Right ventricle myocardium inferior (tissue), 1 donor: ENCODE data around the gene SHC1. TPM values are rescaled to one million over a fixed set of nuclear protein-coding genes. Genes with fewer than 3 reads are reported as not detected.
A peak's percentile ranks its signal among the peaks of the same experiment; 100 is the strongest.

Source experiments
- ATAC-seq: fragments of 200-7000 bp; cut with Tn5 transposase; one replicate; pipeline ENCODE4 v1.9.1; 2020; ENCODE audit warnings: mild to moderate bottlenecking, moderate library complexity
- DNase-seq: peaks from one replicate; pipeline ENCODE4 v3.0.0; 2021; ENCODE audit errors: missing footprints
- intact Hi-C: fragments of 100-400 bp; cut with DNase I; formaldehyde crosslinking; loops from one replicate; pipeline ENCODE4 v1.11.0; 2022
- total RNA-seq: library from RNA; stranded (reverse); fragmentation: NEBNext Ultra II Directional; extraction: Animal tissue kit (Norgen Biotek cat#: 25700); gene quantifications from one replicate; pipeline ENCODE4 v1.2.1, GENCODE V29; 2021
- donor health status: DM: no; HTN: yes; CAD: no; lungs with severe emphysema.

SHC1 gene
- total RNA-seq, 1 donor from 2014 or later, result 60.4 TPM

DNA sequence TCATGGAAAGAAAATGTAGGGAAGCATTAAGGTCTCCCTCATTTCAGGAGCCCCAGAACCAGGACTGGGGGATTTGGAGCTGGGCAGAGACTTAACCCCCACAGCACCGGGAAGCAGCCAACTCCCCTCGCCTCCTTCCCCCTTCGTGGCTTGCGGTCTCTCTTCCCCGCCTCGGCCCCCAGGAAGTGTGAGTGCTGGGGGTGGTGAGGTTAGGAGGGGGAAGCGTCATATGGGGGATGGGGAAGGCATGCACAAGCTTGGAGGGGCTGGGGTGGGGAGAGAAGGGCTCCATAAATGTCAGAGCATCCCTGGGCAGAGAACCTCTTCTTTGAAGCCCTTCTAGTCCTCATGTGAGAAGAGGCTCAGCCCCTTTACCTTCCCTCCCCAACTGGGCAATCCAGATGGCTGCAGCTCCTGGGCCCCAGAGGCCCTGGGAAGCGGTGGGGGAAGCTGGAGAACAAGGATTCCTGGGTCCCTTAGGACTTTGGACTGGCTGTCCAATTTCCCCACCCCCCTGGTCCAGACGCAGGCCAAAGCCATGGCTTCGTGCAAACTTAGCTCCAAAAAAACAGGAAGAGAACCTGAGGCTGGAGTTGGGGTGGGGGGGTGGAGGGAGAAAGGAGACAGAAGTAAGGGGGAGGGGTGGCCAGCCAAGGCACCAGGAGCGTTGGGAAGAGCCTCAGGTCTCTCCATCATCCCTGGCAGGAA is 39.8 kb upstream of the SHC1 start:
- intact Hi-C loops, result no loop called here
- ATAC-seq, result no peak
- DNase-seq, result peak; percentile 40

DNA sequence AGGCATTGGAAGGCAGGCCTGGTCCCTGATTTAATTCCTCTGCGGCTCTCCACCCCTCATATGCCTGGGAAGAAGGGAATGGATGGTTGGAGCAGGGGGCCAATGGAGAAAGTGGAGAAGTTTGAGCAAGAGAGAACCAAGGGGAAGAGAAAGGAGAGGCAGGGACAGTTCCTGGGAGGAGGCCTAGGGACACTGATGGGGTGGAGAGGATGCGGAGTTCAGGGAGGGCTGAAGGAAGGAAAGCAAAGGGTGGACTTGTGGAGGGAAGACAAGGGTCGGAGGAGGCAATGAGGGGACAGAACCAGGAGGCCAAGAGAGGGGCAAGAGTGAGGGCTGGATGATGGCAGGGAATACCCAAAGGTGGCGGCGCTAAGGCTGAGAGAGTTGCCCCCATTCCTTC is 39.2 kb upstream of the SHC1 start:
- ATAC-seq (no peak), DNase-seq (no peak)
- intact Hi-C loops, result no loop called here

DNA sequence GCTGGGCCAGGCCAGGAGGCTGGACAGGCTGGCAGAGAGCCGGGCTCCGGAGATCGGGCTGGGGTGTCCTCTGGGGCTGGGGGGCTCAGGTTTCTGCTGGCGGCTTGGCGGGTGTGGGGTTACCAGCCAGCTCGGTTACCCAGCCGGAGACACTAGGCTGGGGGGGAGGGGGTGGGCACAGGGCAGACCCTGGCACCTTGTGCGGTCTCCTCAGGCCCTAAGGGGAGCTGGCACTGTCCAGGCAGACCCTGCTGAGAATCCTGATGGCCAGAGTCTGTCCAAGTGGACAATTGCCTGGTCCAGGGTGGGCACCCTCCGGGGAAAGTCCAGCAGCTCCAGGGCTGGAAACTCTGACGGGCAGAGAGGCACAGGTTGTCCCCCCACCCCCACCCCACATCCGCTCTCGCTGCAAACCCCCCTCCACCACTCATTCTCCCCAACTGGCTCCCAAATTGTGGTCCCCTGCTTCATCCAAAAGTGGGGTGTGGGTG is 38.7 kb upstream of the SHC1 start:
- intact Hi-C loops, result no loop called here
- peak; percentile 17 for DNase-seq
- no peak for ATAC-seq

DNA sequence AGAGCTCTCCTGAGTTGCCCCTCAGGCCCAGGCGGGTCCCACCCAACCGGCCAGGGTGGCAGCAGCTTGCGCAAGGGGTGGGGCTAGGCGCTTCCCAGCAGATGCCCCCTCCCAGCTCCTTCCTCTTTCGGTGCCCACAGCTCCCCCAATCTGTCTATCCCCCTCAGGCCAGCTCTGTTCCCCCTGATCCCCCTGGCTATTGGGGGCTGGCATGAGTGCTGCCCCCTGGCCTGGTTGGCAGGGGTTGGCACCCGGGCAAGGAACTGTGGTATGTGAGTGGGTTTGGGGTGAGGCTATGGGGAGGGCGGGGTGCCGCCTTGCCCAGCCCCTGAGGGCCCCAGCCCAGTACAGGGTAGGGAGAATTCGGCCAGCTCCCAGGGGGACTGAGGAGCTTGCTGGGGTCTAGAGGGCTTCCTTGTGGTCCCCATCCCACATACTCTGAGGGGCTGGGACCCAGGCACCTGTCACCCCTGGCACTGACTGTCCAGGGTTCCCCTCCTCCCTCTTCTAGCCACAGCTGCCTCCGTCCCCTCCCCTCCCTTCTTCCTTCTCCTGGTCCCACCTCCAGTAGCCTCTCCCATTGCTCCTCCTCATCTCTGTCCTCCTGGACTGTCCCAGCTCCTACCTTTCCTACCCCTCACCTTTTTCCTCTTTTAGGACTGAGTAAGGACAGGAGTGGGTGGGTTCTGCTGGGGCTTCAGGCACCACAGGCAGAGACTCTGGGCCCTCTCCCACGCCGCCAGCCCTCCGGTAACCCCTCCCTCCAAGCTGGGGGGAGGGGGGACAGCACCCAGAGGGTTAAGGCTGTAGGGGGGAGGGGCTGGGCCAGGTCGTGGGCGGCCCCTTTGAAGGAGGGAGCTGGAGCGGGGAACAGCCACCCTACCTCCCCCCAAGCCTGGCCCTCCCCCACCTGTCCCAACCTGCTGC is 37.7 kb upstream of the SHC1 start:
- DNase-seq (peak; percentile 73), ATAC-seq (no peak)
- intact Hi-C loops, result no loop called here

DNA sequence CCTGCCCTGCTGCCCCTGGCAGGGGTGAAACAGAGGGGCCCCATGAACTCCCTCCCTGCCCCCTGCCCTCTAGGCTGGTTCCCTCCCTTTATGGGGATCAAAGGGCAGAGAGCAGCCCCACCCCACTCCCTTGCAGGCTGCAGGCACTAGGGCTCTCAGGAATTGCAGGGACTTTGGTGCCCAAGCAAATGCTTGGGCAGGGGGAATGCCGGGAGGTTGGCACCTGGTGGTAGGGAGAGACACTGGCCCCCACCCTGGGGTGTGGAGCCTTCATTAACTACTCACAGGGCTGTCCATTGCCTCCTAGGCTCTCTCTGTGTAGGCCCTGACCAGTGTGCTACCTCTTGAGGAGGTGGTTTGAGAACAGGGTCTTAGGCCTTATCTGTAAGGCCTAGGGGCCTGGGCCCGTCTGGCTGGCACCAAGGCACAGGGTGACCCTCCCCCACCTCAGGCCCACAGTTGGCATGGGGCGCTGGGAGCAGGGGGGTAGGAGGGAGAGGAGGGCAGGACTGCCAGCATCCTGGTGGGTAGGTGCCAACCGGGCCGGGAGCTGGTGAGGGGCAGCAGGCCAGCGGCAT is 36.8 kb upstream of the SHC1 start:
- peak; percentile 34 for ATAC-seq
- intact Hi-C loops, result no loop called here
- peak; percentile 88 for DNase-seq

DNA sequence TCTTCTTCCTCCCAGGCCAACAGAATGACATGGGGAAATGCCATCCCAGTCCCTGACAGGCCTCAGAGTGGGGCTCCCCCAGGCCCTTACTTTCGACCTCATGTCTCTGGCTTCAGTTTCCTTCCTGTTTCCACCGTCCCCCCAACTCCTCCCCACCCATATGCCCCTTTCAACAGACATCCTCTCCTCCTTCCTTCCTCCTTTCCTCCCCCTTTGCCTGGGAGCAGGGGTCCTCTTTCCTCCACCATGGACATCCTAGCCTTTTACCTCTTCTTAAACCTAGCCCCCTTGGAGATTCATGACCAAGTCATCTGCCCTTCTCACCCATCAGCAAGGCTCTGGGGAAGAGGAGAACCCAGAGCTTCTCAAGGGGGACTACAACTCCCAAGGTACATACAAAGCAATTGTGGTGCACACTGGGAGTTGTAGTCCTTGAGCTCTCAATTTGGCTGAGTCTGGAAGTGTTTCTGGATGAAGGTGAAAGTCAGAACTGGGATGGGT is 36.1 kb upstream of the SHC1 start:
- intact Hi-C loops, result no loop called here
- ATAC-seq, result no peak
- peak; percentile 66 for DNase-seq

DNA sequence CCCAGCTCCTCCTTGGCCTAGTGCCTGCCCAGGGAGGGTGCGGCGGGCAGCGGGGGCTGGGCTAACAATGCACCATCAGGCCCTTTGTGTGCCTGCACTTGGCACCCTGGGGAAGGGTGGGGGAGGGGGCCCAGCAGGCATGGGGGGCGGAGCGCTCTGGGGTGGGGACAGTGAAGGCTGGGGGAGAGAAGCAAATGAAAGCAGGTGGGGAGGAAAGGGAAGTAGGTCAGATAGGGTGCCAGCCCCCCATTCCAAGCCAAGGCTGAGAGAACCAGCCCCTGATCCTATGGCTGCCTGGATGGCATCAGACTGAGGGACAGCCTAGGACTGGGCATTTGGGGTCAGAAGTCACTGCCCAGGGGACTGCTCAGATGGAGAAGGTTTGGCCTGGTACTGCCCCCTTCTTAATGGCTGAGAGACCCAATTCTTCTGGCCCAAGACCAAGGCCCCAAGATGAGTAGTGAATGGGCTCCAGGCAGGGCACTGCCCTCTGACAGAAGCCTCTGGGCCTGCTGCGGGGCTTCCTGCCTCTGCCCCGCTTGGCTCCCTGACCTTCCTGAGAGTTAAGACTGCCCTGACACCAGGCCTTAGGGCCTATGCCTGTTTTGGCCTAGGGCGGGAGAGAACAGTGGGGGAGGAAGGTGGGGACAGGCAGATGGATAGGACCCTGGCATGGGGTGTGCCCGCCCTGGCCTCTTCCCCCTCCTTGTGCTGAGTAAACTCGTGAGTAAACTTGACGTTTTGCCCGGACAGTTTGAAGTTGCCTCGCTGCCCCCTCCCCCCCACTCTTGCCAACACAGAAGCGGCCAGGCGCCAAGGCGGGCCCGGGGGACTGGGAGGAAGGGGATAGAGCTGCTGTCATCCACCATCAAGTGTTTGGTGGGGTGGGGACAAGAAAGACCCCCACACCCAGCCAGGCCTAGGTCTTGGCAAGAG is 34.8 kb upstream of the SHC1 start:
- intact Hi-C loops, result no loop called here
- ATAC-seq, result peak; percentile 30

DNA sequence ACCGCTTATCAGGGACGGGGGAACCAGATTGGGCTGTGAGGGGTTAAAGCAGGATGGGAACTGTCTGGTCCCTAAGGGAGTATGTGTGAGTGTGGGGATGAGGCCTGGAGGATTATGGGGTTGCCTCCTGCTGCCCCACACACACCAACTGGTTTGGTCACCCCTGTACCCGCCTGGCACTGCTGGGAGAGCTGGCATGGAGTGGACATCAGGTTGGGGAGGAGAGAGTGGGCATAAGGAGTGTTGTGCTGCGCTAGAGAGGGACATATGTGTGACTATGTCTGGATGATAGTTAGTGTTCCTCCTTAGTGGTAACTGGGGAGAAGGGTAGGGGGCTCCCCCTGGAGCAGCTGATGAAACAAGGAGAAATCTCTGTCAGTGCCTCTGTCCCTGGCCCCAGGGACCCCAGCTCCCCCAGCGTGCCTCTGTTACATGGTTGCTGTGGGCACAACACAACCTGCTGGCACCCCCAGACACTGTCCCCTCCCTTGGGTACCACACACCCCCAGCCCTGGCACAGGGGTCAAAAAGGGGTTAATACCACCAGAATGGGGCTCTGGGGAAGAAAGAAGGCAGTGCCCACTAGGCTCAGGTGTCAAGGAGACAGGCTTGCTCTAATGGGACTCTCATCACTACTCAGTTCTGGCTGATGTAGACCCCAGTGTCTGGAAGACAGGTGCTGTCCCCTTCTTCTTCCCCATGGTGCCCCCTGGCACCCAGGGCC is 34.0 kb upstream of the SHC1 start:
- intact Hi-C loops, result loop anchor here (5.0 kb wide), 1 partner anchor 42 kb away; the partner anchor contains the start of gene PYGO2
- no peak for DNase-seq
- ATAC-seq, result no peak

More for the DNA sequence above, 34.8 kb upstream of the SHC1 start:
- DNase-seq, result peak; percentile 87

DNA sequence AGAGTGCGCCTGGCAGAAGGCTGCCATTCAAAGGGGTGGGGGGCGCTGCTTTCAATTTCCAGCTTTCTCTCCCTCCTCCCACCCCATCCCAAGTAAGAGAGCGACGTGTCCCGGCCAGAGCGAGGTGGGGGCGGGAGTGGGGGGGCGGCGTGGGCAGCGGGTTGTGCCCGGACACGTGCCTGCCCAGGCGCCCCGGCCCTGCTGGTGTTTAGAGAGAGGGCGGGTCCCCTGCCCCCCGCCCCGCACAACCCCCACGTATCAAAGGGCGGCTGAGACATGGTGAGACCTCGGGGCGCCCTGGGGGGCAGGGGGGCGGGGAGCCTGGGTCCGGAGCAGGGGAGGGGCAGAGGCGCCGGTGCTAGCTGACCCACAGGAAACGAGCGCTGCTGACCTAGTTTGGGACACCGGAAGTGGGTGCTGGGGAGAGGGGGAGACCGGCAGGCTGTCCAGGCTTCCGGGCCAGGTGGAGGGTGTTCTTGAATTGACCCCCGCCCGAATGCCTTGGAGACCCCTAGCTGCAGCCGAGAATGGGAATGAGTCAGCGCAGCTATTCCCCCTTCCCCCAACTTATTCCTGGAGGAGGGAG is 33.3 kb upstream of the SHC1 start:
- DNase-seq, result no peak
- intact Hi-C loops, result loop anchor here (2.0 to 5.0 kb wide), 2 partner anchors 21 to 42 kb away; partner anchors contain the start of genes FLAD1 and PYGO2

DNA sequence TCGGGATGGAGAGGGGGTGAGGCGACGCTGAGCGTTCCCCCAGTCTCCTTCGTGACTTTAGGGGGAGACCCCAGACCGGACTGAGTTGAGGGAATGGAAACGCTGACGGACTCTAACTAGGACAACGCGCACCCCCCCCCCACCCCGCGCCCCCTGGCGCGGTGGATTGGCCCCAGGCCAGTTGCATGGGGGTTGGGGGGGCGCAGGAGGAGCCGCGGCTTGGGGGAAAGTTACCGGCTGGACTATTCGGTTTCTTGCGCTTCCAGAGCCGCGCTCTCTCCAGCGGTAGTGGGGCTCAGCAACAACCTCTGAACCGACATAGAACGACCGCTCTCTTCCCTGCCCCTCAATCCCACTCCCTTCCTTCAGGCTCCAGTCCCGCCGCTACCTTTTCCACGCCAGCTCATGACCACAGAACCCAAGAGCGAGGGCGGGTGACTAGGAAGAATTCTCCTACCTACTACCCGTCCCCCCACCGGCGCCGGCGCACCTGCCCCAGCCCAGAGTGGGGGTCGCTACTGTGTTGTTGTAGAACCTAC is 32.7 kb upstream of the SHC1 start:
- no peak for DNase-seq
- no peak for ATAC-seq
- intact Hi-C loops, result loop anchor here (2.0 to 5.0 kb wide), 2 partner anchors 20 to 41 kb away; partner anchors contain the start of genes FLAD1 and PYGO2

More for the DNA sequence above, 33.3 kb upstream of the SHC1 start:
- ATAC-seq, result peak; percentile 4

DNA sequence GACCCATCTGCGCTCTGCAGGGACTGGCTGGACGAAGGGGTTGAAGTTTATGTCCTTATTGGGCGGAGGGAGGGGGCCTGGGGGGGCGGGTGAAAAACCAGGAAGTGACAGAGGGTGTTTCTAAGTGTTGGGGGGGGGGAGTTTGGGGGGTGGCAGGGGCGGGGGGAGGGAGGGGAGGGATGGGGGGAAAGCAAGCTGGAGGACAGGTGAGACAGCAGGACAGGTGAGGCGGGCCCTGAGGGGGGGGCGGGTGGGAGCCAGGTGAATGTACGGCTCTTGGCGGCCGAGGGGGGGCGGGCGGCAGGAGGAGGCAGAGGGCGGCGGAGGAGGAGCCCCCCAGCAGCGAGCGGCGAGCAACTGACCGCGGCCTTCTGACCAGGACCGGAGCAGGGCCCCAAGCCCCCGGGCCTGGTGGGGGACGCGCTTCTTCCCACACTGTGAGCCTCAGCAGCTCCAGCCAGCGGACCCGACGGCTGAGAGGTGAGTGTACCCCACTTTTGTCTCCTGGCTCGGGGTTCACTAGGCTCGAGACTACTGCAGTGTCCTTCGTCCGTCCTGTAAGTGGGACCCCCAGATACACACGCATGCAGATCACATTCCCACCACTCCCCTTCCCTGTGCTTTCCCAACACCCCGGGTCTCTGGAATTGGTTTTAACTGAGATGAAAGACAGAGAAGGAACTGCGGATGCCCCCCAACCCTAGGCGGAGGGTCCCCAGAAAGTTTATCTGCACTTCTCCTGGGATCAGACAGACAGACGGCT is 32.1 kb upstream of the SHC1 start, which contains the start of gene ZBTB7B:
Gene ZBTB7B (plus strand): TSS at position 339 of the 763 bp plus-strand sequence. CDS start 11,859 bp downstream, outside the sequence.
- no peak for DNase-seq
- intact Hi-C loops, result loop anchor here (2.0 to 5.0 kb wide), 2 partner anchors 20 to 40 kb away; partner anchors contain the start of genes FLAD1 and PYGO2
- peak; percentile 5 for ATAC-seq

DNA sequence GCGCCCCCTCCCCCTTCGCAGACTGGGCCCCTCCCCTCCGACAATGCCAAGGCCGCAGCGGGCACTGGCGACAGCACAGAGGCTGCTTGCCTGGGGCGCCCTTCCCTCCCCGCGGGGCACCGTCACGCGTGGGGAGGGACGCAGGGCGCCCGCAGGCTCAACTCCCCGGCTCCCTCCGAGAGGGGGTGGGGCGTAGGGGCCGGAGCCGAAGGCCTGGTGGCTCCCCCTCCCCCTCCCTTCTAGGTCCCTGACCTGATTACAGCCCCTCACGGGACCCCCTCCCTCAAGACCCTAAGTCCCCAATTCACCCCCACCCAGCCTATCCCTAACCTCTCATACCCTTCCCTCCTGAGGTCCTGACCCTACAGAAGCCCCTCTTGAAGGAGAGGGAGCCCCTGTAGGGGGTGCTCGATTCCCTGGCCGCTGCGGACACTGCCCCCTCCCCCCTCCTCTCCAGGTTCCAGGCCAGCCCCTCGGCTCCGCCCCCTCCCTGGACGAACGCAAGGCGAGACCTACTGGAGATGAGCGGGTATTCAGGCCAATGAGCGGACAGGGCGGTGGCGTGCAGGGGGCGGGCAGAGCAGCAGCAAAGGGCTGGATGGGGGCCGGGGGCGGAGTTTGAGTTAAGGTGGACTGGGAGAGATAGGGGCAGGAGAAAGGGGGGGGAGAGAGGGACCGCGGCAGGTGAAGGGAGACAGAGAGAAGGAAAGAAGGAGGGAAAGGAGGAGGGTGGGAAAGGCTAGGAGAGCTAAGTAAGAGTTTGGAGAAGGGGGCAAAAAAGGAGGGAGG is 31.3 kb upstream of the SHC1 start:
- DNase-seq, result peak; percentile 100
- ATAC-seq, result peak; percentile 88
- intact Hi-C loops, result loop anchor here (1.0 to 5.0 kb wide), 5 partner anchors 15 to 65 kb away; partner anchors contain the start of genes CKS1B, FLAD1, PMVK and PYGO2

DNA sequence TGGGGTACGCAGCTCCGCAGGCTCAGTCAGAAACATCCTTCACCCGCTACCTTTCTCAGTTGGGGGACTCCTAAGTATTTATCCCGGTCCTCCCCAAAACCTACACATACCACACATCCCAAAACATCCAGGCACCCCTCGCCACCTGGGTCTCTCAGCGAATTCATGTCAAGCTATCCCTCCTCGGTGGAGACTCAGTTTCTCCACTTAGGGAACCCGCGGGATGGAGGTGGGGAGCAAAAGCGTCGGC is 30.8 kb upstream of the SHC1 start:
- ATAC-seq, result no peak
- intact Hi-C loops, result loop anchor here (1.0 to 5.0 kb wide), 4 partner anchors 16 to 65 kb away; partner anchors contain the start of genes CKS1B, PMVK and PYGO2
- no peak for DNase-seq

DNA sequence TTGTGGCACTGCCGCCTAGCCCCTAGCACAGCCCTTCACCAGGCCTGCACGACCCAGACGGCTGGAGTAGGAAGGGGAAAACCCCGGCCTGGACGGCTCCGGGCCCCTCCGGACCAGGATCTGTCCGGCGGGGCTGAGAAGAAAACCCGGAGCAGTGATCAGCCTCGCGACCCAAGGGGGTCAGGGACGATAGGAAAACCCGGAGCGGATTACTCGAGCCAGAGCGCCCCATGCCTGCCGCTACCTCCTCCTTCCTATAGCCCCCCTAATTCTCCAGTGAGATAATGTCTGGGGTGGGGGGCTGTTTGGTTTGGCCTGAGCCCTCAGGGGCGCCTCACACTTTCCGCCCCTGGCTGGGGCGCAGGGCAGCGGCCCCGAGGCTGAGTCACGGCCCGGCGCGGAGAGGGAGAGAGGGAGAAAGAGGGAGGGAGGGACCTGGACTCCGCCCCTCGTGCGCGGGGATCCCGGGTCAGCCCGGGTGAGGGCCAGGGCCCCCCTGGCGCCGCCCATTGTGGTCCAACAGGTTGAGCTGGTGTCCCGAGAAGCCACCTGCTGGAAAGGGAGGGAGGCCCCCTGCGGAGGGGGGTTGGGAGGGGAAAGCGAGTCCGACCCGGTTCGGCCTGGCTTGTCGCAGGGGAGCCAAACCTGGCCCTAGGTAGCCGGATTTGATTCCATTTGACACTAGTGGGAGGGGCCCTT is 30.3 kb upstream of the SHC1 start:
- ATAC-seq, result peak; percentile 64
- DNase-seq, result peak; percentile 93
- intact Hi-C loops, result loop anchor here (1.0 to 5.0 kb wide), 4 partner anchors 16 to 64 kb away; partner anchors contain the start of genes CKS1B, PMVK and PYGO2
